Omental fat pad (tissue), 4 donors: ENCODE measurements around the gene USP54. TPM values are rescaled to one million over a fixed set of nuclear protein-coding genes. Genes with fewer than 3 reads are reported as not detected.
"Not testable (repeated sequence)": the region's sequence is repeated elsewhere in the genome, so short reads cannot be mapped to it uniquely, and the experiment has no call there.

ENCODE experiments used
- ATAC-seq: fragments of 150-250 bp; one replicate; pipeline ENCODE4 v1.9.1; 2016; ENCODE audit warnings: mild to moderate bottlenecking, moderate library complexity; ENCODE audit not compliant: low FRiP score
- DNase-seq: peaks from one replicate; pipeline ENCODE4 v3.0.0-alpha.2; 2019; ENCODE audit warnings: low spot score
- CTCF ChIP-seq, 3 donors: fragments of 450-650 bp; IDR thresholded peaks; one replicate each; pipeline ENCODE4 v1.5.1; 2016 to 2017; ENCODE audit warnings: antibody characterized with exemption in 3 of 3, mild to moderate bottlenecking in 3 of 3, moderate library complexity in 2 of 3
- total RNA-seq, 4 donors: library from RNA; depleted of rRNA; stranded (reverse); fragments of >200 nt; gene quantifications; one replicate each; pipeline ENCODE4 v1.1.0, GENCODE V29; 2016

Gene USP54
- total RNA-seq, 4 donors from 2014 or later = 9.2 to 28.1 (median 20.2) TPM

- no peak for TF ChIP-seq CTCF (IDR thresholded peaks at IDR 0.05)
- DNase-seq (no peak), ATAC-seq (no peak)
Observed at GRCh38 chr10:73627300-73627699, 36.2 kb upstream of the USP54 start.

- ATAC-seq = peak; percentile 95
- TF ChIP-seq CTCF (IDR thresholded peaks at IDR 0.05) = no peak
- DNase-seq = peak; percentile 95
Observed at GRCh38 chr10:73625884-73626752, 35.0 kb upstream of the USP54 start.

DNA sequence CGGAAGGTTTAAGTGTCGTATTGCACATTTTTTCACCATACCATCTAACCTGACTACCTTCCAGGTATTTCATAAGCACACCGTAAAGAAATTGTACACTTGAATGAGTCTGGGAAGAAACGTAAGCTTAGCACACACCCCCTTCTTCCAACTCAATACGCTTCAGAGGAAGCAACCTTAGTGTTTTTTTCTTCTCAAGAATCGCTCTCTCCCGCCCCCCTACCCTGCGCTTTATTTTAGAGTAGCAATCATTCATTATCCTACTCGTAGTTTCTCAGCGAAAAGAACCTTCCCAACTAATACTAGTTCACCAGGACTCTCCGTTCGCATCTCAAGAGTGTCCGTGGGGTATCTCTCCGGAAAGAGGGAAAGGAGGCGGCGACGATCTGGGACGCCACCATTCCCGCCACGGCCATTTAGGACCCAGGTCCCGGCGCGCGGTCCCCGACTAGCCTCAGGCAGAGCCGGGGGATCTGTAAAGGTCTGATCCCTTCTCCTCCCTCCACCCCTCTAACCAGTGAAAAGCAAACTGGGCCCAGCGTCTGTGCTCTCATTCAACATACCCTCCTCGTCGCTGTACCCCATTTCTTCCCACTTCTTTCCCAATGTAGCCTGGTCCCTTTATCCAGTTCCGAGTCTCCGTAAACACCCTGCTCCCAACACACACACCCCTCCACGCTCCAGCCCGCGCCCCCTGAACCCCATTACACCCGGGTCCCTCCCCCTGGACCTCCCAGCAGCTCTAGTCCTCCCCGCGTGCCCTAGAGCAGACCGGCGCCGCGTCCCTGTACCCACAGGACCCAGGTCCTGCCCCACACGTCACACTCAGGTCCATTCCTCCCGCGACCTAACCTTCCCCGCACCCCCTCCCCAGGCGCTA lies 34.1 kb upstream of the USP54 start:
- TF ChIP-seq CTCF (IDR thresholded peaks at IDR 0.05) = no peak
- DNase-seq (no peak), ATAC-seq (peak; percentile 24)

DNA sequence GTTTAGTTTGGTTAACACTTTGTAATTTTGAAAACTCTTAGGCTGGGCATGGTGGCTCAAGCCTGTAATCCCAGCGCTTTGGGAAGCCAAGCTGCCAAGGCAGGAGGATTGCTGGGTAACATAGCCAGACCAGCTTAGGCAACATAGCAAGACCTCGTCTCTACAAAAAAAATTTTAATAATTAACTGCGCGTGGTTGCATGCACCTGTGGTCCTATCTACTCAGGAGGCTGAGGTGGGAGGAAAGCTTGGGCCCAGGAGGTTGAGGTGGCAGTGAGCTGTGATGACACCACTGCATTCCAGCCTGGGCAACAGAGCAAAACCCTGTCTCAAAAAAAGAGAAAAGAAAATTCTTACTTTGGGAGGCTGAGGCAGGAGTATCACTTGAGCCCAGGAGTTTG lies 31.9 kb upstream of the USP54 start:
- no peak for TF ChIP-seq CTCF (IDR thresholded peaks at IDR 0.05)
- ATAC-seq (no peak), DNase-seq (no peak)

DNA sequence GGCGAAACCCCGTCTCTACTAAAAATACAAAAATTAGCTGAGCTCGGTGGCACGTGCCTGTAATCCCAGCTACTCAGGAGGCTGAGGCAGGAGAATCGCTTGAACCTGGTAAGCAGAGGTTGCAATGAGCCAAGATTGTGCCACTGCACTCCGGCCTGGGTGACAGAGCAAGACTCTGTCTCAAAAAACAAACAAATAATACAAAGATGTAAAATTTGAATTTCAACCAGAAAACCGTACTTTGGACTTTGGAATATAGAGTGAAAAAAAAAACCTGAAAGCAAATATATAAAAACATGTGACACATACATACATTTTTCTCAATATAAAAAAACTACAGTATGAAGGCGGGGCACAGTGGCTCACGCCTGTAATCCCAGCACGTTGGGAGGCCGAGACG lies 29.8 kb upstream of the USP54 start:
- DNase-seq, ATAC-seq: not testable (repeated sequence)

GRCh38 chr10:73617143-73617542 lies 26.0 kb upstream of the USP54 start:
- not testable (repeated sequence) for ATAC-seq, DNase-seq

DNA sequence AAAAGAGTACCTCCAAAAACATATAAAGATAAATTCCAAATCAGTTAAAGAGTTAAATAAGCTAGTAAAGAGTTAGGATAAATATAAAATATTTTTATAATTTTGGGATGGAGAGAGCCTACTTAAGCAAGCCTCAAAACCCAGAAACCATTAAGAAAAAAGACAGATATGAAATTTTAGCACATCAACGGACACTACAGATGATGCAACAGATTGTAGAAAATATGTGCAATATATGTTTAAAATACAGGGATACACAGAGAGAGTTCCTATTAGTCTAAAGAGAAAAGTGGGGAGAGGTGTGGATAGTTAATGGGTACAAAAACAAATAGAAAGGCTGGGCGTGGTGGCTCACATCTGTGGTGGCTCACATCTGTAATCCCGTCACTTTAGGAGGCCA lies 23.6 kb upstream of the USP54 start:
- no peak for ATAC-seq
- DNase-seq = no peak
- no peak for TF ChIP-seq CTCF (IDR thresholded peaks at IDR 0.05)
